GM23338 (cell line): ENCODE data around the gene GLRA1. TPM values are rescaled to one million over a fixed set of nuclear protein-coding genes. Genes with fewer than 3 reads are reported as not detected.

ENCODE experiments used
- ATAC-seq: fragments of 200-7000 bp; cut with Tn5 transposase; 3 replicates; pipeline ENCODE4 v1.9.1; 2020
- DNase-seq: peaks from one replicate; pipeline ENCODE4 v3.0.0-alpha.2; 2015; ENCODE audit warnings: low spot score
- H2AFZ ChIP-seq: fragments of 200-600 bp; sonication (generic); 2 replicates; pipeline ENCODE4 v1.8.0; 2016; ENCODE audit warnings: antibody characterized with exemption, mild to moderate bottlenecking, moderate library complexity
- H3F3A ChIP-seq: fragments of 200-600 bp; sonication (generic); replicated peaks from 2 replicates; pipeline ENCODE4 v1.8.0; 2017; ENCODE audit warnings: antibody characterized with exemption, mixed run types, low read depth
- H3K27ac ChIP-seq: fragments of 200-600 bp; sonication (generic); 2 replicates; pipeline ENCODE4 v1.6.1; 2016; ENCODE audit warnings: low read depth
- H3K27me3 ChIP-seq: fragments of 200-600 bp; sonication (generic); 2 replicates; pipeline ENCODE4 v1.8.0; 2016; ENCODE audit warnings: mild to moderate bottlenecking, mixed run types, moderate library complexity; ENCODE audit not compliant: insufficient read depth
- H3K36me3 ChIP-seq: fragments of 200-600 bp; sonication (generic); 2 replicates; pipeline ENCODE4 v1.8.0; 2016; ENCODE audit warnings: mild to moderate bottlenecking; ENCODE audit not compliant: insufficient read depth
- H3K4me1 ChIP-seq: fragments of 200-600 bp; sonication (generic); 2 replicates; pipeline ENCODE4 v1.8.0; 2016; ENCODE audit warnings: mild to moderate bottlenecking, moderate library complexity; ENCODE audit not compliant: insufficient read depth
- H3K4me2 ChIP-seq: fragments of 200-600 bp; sonication (generic); 2 replicates; pipeline ENCODE4 v1.7.1; 2017; ENCODE audit warnings: mixed run types
- H3K4me3 ChIP-seq: fragments of 200-600 bp; sonication (generic); 2 replicates; pipeline ENCODE4 v1.6.1; 2016; ENCODE audit warnings: mixed run types
- H3K79me2 ChIP-seq: fragments of 200-600 bp; sonication (generic); replicated peaks from 2 replicates; pipeline ENCODE4 v1.8.0; 2017; ENCODE audit warnings: mild to moderate bottlenecking; ENCODE audit not compliant: insufficient read depth
- H3K9me2 ChIP-seq: fragments of 200-600 bp; sonication (generic); 2 replicates; pipeline ENCODE4 v1.8.0; 2017; ENCODE audit not compliant: insufficient read depth
- H4K20me1 ChIP-seq: fragments of 200-600 bp; sonication (generic); replicated peaks from 2 replicates; pipeline ENCODE4 v1.8.0; 2017; ENCODE audit warnings: mild to moderate bottlenecking; ENCODE audit not compliant: insufficient read depth
- H3K27ac Mint-ChIP-seq: 2 replicates; pipeline ENCODE4 v1.8.0; 2020; ENCODE audit warnings: inconsistent platforms, mild to moderate bottlenecking, moderate library complexity, mixed read lengths
- H3K27me3 Mint-ChIP-seq: 3 replicates; pipeline ENCODE4 v1.8.0; 2022; ENCODE audit warnings: low read depth, mild to moderate bottlenecking, moderate library complexity, mixed read lengths, inconsistent platforms; ENCODE audit not compliant: insufficient read depth, poor library complexity
- H3K36me3 Mint-ChIP-seq: 3 replicates; pipeline ENCODE4 v1.8.0; 2021; ENCODE audit warnings: low read depth, mild to moderate bottlenecking, inconsistent platforms, moderate library complexity, mixed read lengths
- H3K4me1 Mint-ChIP-seq: 3 replicates; pipeline ENCODE4 v1.8.0; 2020; ENCODE audit warnings: mild to moderate bottlenecking, inconsistent platforms, mixed read lengths
- H3K4me3 Mint-ChIP-seq: 3 replicates; pipeline ENCODE4 v1.8.0; 2021; ENCODE audit warnings: moderate library complexity, mild to moderate bottlenecking, inconsistent platforms, mixed read lengths
- H3K9me3 Mint-ChIP-seq: 3 replicates; pipeline ENCODE4 v1.8.0; 2020; ENCODE audit warnings: moderate library complexity, mild to moderate bottlenecking, inconsistent platforms, mixed read lengths
- CREB1 ChIP-seq: fragments of 250-450 bp; sonication (Bioruptor Pico); IDR thresholded peaks from 2 replicates; pipeline ENCODE4 v1.5.0; 2020; ENCODE audit warnings: low read depth, mild to moderate bottlenecking, moderate library complexity
- CTCF ChIP-seq, 2 experiments: fragments of 200-600 bp in 1 of 2; sonication (generic) in 1 of 2; conservative IDR thresholded peaks; 2 replicates each; pipeline versions ENCODE4 v1.5.1 to v1.6.1; 2016 to 2017; ENCODE audit warnings: antibody characterized with exemption in 2 of 2, low read depth in 2 of 2, mild to moderate bottlenecking in 2 of 2, moderate library complexity in 1 of 2
- ETS1 ChIP-seq: IDR thresholded peaks from 2 replicates; pipeline ENCODE4 v1.6.1; 2016; ENCODE audit warnings: antibody characterized with exemption
- EZH2 ChIP-seq: fragments of 200-600 bp; sonication (generic); IDR thresholded peaks from one replicate; pipeline ENCODE4 v1.8.0; 2017; ENCODE audit warnings: antibody characterized with exemption, mild to moderate bottlenecking, low read depth; ENCODE audit not compliant: unreplicated experiment
- EZH2phosphoT487 ChIP-seq: fragments of 200-600 bp; sonication (generic); IDR thresholded peaks from one replicate; pipeline ENCODE4 v1.8.1; 2018; ENCODE audit warnings: antibody characterized with exemption; ENCODE audit not compliant: unreplicated experiment
- JUNB ChIP-seq: IDR thresholded peaks from one replicate; pipeline ENCODE4 v1.6.1; 2016; ENCODE audit warnings: antibody characterized with exemption; ENCODE audit not compliant: unreplicated experiment
- NANOG ChIP-seq: IDR thresholded peaks from 2 replicates; pipeline ENCODE4 v1.6.1; 2016; ENCODE audit warnings: antibody characterized with exemption, borderline replicate concordance
- POLR2AphosphoS5 ChIP-seq: IDR thresholded peaks from 2 replicates; pipeline ENCODE4 v1.6.1; 2016; ENCODE audit warnings: antibody characterized with exemption, low read depth
- REST ChIP-seq: IDR thresholded peaks from one replicate; pipeline ENCODE4 v1.6.1; 2018; ENCODE audit warnings: antibody characterized with exemption; ENCODE audit not compliant: unreplicated experiment
- ZNF114 ChIP-seq: fragments of 250-450 bp; sonication (Bioruptor Pico); IDR thresholded peaks from 2 replicates; pipeline ENCODE4 v1.5.0; 2020; ENCODE audit warnings: mild to moderate bottlenecking, moderate library complexity
- ZNF331 ChIP-seq: fragments of 250-450 bp; sonication (Bioruptor Pico); IDR thresholded peaks from 2 replicates; pipeline ENCODE4 v1.5.0; 2020; ENCODE audit warnings: low read depth, mild to moderate bottlenecking, moderate library complexity
- ZNF462 ChIP-seq: fragments of 250-450 bp; sonication (Bioruptor Pico); IDR thresholded peaks from 2 replicates; pipeline ENCODE4 v1.5.0; 2020; ENCODE audit warnings: mild to moderate bottlenecking, moderate library complexity
- polyA plus RNA-seq: library from polyadenylated mRNA; unstranded; fragments of >200 nt; fragmentation: Nextera tagmentation; extraction: Ambion mirVana; gene quantifications from 2 replicates; pipeline ENCODE4 v1.2.1, GENCODE V29; 2016
- total RNA-seq: library from RNA; depleted of rRNA; stranded (reverse); fragments of >200 nt; shearing (Covaris generic); gene quantifications from 2 replicates; pipeline ENCODE4 v1.2.3, GENCODE V29; 2014

GLRA1 gene
- total and polyA plus RNA-seq, 2 experiments from 2014 or later: not detected

- no peak for TF ChIP-seq EZH2phosphoT487
- no peak for TF ChIP-seq CREB1 (CRISPR knock-in tag)
- no peak for TF ChIP-seq REST
- TF ChIP-seq CTCF (conservative IDR thresholded peaks at IDR 0.05; ENCODE audit: low read depth in 2 of 2): no peak
- no peak for TF ChIP-seq JUNB
- no peak for TF ChIP-seq ZNF331
- TF ChIP-seq NANOG: no peak
- TF ChIP-seq ETS1: no peak
- no peak for TF ChIP-seq POLR2AphosphoS5
- no peak for TF ChIP-seq ZNF462
- TF ChIP-seq EZH2: no peak
- TF ChIP-seq ZNF114 (CRISPR knock-in tag): no peak
- peaks cover 49% of the 10 kb centered on the region for H3K27me3 Mint-ChIP-seq
- Histone ChIP-seq H3K79me2 (no peaks in the 10 kb centered on the region), H3K4me2 (no peak overlapping the region), H3K36me3 (no peaks in the 10 kb centered on the region), H3K9me2 (no peaks in the 10 kb centered on the region), H3K4me3 (no peak overlapping the region), H3K4me1 (peaks cover 21% of the 10 kb centered on the region), H3K27me3 (peaks cover 91% of the 10 kb centered on the region), H4K20me1 (peaks cover under 1% of the 10 kb centered on the region; the same call in 1 of the 2 replicates), H3F3A (no peaks in the 10 kb centered on the region), H3K27ac (no peak overlapping the region), H2AFZ (no peak overlapping the region)
- H3K4me1 Mint-ChIP-seq: peaks cover 12% of the 10 kb centered on the region
- H3K27ac Mint-ChIP-seq: no peak overlapping the region
- H3K36me3 Mint-ChIP-seq: no peaks in the 10 kb centered on the region
- H3K9me3 Mint-ChIP-seq: no peaks in the 10 kb centered on the region
- no peak for DNase-seq
- H3K4me3 Mint-ChIP-seq: no peak overlapping the region
- no peak for ATAC-seq
Observed at GRCh38 chr5:151909628-151910027, 15.0 kb downstream of the GLRA1 start.
